Activated gamma-delta T cell treated with Interleukin-2 at 50 U/mL for 16 hours (primary cell): Measurements from ENCODE around the gene PPP1R9A.

Experiments
- DNase-seq: peaks from one replicate; pipeline ENCODE4 v3.0.0-alpha.2; 2020

PPP1R9A gene

GRCh38 chr7:95323410-95324129 lies 416.2 kb downstream of the PPP1R9A start:
- no peak for DNase-seq

- DNase-seq: no peak
Measured at GRCh38 chr7:95324431-95324830, 417.0 kb downstream of the PPP1R9A start, which contains the start of gene PON1. Gene PON1, minus strand, starts transcription at chr7:95324532. Its CDS starts 57 bp downstream, at chr7:95324475.

GRCh38 chr7:95327356-95327755 lies 420.0 kb downstream of the PPP1R9A start:
- no peak for DNase-seq

GRCh38 chr7:95330204-95330960 lies 423.0 kb downstream of the PPP1R9A start:
- DNase-seq: no peak

- DNase-seq: no peak
Measured at GRCh38 chr7:95330961-95331337, 423.6 kb downstream of the PPP1R9A start.

GRCh38 chr7:95334447-95334846 lies 427.1 kb downstream of the PPP1R9A start:
- DNase-seq: no peak

GRCh38 chr7:95335093-95335492 lies 427.7 kb downstream of the PPP1R9A start:
- DNase-seq: no peak

- DNase-seq: no peak
Measured at GRCh38 chr7:95338832-95339231, 431.4 kb downstream of the PPP1R9A start.

GRCh38 chr7:95340491-95340890 lies 433.1 kb downstream of the PPP1R9A start:
- no peak for DNase-seq

- DNase-seq: no peak
Measured at GRCh38 chr7:95342029-95342428, 434.6 kb downstream of the PPP1R9A start.

GRCh38 chr7:95342642-95343307 lies 435.4 kb downstream of the PPP1R9A start:
- DNase-seq: no peak
